RWPE1 (cell line): ENCODE data around the gene CBFA2T3.
"Not testable (repeated sequence)": the region's sequence is repeated elsewhere in the genome, so short reads cannot be mapped to it uniquely, and the experiment has no call there.

Source experiments
- CTCF ChIA-PET: fragments of 350-600 bp; sonication (Branson Sonifier 250); formaldehyde crosslinking; extraction: SDS; loops from one replicate; lab custom pipeline; 2021; lab: Yijun Ruan, JAX
- POLR2A ChIA-PET: fragments of 400-600 bp; formaldehyde crosslinking; extraction: SDS; loops from one replicate; lab custom pipeline; 2020; ENCODE audit warnings: antibody characterized with exemption; ENCODE audit not compliant: low non-redundant PET; lab: Yijun Ruan, JAX
- DNase-seq: peaks from one replicate; pipeline ENCODE4 v3.0.0; 2012; ENCODE audit warnings: low spot score
- H3K27ac ChIP-seq: fragments of 450-650 bp; 2 replicates; pipeline ENCODE4 v1.5.1; 2017
- TF ChIP-seq, protein P1 (sequence below): fragments of 450-650 bp; conservative IDR thresholded peaks from 2 replicates; pipeline ENCODE4 v1.5.1; 2017; ENCODE audit warnings: low read depth, mild to moderate bottlenecking

Gene CBFA2T3

GRCh38 chr16:88899901-88900661, 76.9 kb downstream of the CBFA2T3 start:
- no peak overlapping the region for H3K27ac ChIP-seq
- POLR2A ChIA-PET, result interaction anchor here (0.6 kb wide), 1 partner anchor 307 kb away, joined by 7 read pairs; no protein-coding TSS in a partner anchor
- DNase-seq, result no peak
- TF ChIP-seq, protein P1, sequence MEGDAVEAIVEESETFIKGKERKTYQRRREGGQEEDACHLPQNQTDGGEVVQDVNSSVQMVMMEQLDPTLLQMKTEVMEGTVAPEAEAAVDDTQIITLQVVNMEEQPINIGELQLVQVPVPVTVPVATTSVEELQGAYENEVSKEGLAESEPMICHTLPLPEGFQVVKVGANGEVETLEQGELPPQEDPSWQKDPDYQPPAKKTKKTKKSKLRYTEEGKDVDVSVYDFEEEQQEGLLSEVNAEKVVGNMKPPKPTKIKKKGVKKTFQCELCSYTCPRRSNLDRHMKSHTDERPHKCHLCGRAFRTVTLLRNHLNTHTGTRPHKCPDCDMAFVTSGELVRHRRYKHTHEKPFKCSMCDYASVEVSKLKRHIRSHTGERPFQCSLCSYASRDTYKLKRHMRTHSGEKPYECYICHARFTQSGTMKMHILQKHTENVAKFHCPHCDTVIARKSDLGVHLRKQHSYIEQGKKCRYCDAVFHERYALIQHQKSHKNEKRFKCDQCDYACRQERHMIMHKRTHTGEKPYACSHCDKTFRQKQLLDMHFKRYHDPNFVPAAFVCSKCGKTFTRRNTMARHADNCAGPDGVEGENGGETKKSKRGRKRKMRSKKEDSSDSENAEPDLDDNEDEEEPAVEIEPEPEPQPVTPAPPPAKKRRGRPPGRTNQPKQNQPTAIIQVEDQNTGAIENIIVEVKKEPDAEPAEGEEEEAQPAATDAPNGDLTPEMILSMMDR, result no peak
- CTCF ChIA-PET, result no interaction called here

GRCh38 chr16:88897696-88898425, 79.1 kb downstream of the CBFA2T3 start:
- POLR2A ChIA-PET, result no interaction called here
- no peak overlapping the region for H3K27ac ChIP-seq
- CTCF ChIA-PET, result interaction anchor here (1.0 kb wide), 1 partner anchor 16 kb away, joined by 3 read pairs; no protein-coding TSS in a partner anchor
- TF ChIP-seq, protein P1, result no peak
- DNase-seq, result no peak

DNA sequence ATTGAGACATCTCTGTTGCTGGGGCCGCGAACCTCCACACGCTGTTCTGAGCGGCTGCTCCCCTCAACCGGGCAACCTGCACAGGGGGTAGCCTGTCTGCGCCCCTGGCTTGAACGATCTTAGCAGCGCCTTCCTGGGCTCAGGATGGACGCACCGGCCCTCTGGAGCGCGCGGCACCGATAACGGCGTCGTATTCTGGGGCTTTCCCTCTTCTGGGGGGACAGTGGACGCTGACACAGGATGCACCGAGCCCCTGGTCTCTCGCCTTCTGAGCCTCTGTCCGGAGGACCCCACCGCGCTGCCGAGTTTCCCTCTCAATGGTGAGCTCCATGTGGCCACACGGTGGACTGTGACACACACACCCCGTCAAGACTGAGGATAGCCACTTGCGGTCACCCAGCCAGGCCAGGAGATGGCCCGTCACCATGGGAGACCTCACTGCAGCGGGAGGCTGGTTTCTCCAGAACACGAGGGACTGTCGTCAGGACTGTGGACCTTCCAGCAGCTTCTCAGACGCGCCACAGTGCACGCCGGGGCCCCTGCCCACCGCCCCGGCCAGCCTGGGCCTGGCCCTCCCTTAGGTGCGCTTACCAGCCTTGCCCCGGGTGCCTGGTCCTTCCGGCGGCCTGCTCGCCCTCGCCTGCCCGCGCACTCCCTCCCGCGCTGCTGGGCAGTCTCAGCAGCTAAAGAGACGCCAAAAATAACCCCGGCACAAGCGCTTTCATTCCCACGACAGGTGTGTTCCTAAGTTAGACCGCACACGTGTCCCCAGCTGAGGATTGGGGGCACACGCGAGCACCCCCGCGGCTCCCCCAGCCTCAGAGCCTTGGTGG, 80.6 kb downstream of the CBFA2T3 start:
- TF ChIP-seq, protein P1, result no peak
- DNase-seq, result no peak
- CTCF ChIA-PET, result interaction anchor here (1.0 kb wide), 1 partner anchor 15 kb away, joined by 3 read pairs; no protein-coding TSS in a partner anchor
- POLR2A ChIA-PET, result interaction anchor here (0.5 kb wide), 1 partner anchor 76 kb away, joined by 5 read pairs; no protein-coding TSS in a partner anchor
- no peak overlapping the region for H3K27ac ChIP-seq

- POLR2A ChIA-PET, result no interaction called here
Observed at GRCh38 chr16:88895335-88895734, 81.7 kb downstream of the CBFA2T3 start.

DNA sequence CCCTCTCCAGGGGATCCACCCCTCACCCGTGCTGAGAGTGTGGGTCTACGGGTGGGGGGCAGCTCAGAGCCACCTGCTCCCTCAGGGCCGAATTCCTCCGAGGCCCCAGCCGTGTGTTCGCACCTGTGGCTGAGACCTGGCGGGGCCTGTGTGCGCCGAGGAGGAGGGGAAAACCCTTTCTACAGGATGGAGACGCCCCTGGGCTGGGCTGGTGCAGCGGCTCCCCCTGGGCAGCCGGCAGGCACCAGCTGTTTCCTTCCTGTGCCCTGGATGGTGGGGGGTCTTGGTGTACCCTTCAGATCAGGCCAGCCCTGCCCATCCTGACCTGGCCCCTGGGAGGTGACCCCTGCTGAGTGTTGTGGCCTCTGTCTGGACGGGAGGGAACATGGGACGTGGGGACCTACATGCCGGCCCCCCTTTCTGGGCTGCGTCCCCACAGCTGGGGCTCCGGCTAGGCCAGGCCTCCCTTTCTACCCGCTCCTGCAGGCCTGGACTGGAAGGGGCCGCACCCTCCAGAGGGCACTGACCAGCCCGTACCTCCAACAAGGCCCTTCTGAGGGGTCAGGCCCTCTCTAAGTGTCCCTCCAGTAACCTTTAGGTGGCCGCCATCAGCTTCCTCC, 82.2 kb downstream of the CBFA2T3 start:
- ChIA-PET POLR2A (no interaction called here), CTCF (no interaction called here)
- no peak for DNase-seq
- H3K27ac ChIP-seq, result no peak overlapping the region
- TF ChIP-seq, protein P1, result no peak

More at GRCh38 chr16:88895335-88895734, 81.7 kb downstream of the CBFA2T3 start:
- CTCF ChIA-PET, result no interaction called here
- no peak for DNase-seq
- TF ChIP-seq, protein P1, result no peak
- no peak overlapping the region for H3K27ac ChIP-seq

- POLR2A ChIA-PET, DNase-seq, CTCF ChIA-PET, H3K27ac ChIP-seq: not testable (repeated sequence)
Observed at GRCh38 chr16:88894266-88894665, 82.7 kb downstream of the CBFA2T3 start.
